Endodermal cell (in vitro differentiated cells): ENCODE data around the gene CARD14. TPM values are rescaled to one million over a fixed set of nuclear protein-coding genes. Genes with fewer than 3 reads are reported as not detected.

Experiments used
- DNase-seq: peaks from one replicate; pipeline ENCODE4 v3.0.0-alpha.2; 2017
- H3K27ac ChIP-seq: 2 replicates; pipeline ENCODE4 v1.5.1; 2013; ENCODE audit warnings: mild to moderate bottlenecking, low read depth, low read length, moderate library complexity
- H3K27me3 ChIP-seq: 2 replicates; pipeline ENCODE4 v1.6.1; 2013; ENCODE audit warnings: mild to moderate bottlenecking, low read length, moderate library complexity; ENCODE audit not compliant: insufficient read depth, control insufficient read depth, poor library complexity, severe bottlenecking
- H3K36me3 ChIP-seq: 2 replicates; pipeline ENCODE4 v1.7.0; 2013; ENCODE audit warnings: mild to moderate bottlenecking, low read length, moderate library complexity; ENCODE audit not compliant: control insufficient read depth, insufficient read depth
- H3K4me1 ChIP-seq: one replicate; pipeline ENCODE4 v1.7.0; 2013; ENCODE audit warnings: low read length; ENCODE audit not compliant: control insufficient read depth, insufficient read depth
- H3K4me3 ChIP-seq: 2 replicates; pipeline ENCODE4 v1.5.1; 2013; ENCODE audit warnings: mild to moderate bottlenecking, low read length, moderate library complexity
- H3K9ac ChIP-seq: 2 replicates; pipeline ENCODE4 v1.6.1; 2013; ENCODE audit warnings: mild to moderate bottlenecking, low read length, moderate library complexity; ENCODE audit not compliant: poor library complexity, severe bottlenecking; ENCODE audit errors: extremely low read depth
- H3K9me3 ChIP-seq: 2 replicates; pipeline ENCODE4 v1.6.1; 2013; ENCODE audit warnings: mild to moderate bottlenecking, low read length, moderate library complexity; ENCODE audit not compliant: control insufficient read depth
- H3K27ac Mint-ChIP-seq: 2 replicates; pipeline ENCODE4 v1.8.0; 2020; ENCODE audit warnings: mixed read lengths
- H3K27me3 Mint-ChIP-seq: 2 replicates; pipeline ENCODE4 v1.8.0; 2021; ENCODE audit warnings: mild to moderate bottlenecking, mixed read lengths; ENCODE audit not compliant: insufficient read depth
- H3K36me3 Mint-ChIP-seq: 2 replicates; pipeline ENCODE4 v1.8.0; 2020; ENCODE audit warnings: low read depth, mixed read lengths
- H3K4me1 Mint-ChIP-seq: 2 replicates; pipeline ENCODE4 v1.8.0; 2020; ENCODE audit warnings: mixed read lengths
- H3K4me3 Mint-ChIP-seq: 2 replicates; pipeline ENCODE4 v1.8.0; 2020; ENCODE audit warnings: mild to moderate bottlenecking, moderate library complexity, mixed read lengths
- H3K9me3 Mint-ChIP-seq: 2 replicates; pipeline ENCODE4 v1.8.0; 2020; ENCODE audit warnings: mild to moderate bottlenecking, mixed read lengths
- CTCF ChIP-seq: fragments of 200-600 bp; sonication (generic); conservative IDR thresholded peaks from 2 replicates; pipeline ENCODE4 v1.5.0; 2021; ENCODE audit warnings: antibody characterized with exemption, mild to moderate bottlenecking
- WGBS, 2 experiments: methylation state at CpG; one replicate each; pipeline versions ENCODE4 v1.1.5 to v1.1.7; 2013; ENCODE audit warnings: missing lambda C conversion rate in 2 of 2, mixed read lengths in 1 of 2; ENCODE audit not compliant: insufficient coverage in 1 of 2, insufficient read length in 1 of 2; 5-methylcytosine and 5-hydroxymethylcytosine counted together
- total RNA-seq, 2 donors: library from RNA; stranded (reverse); fragmentation: NEBNext Ultra II Directional in 1 of 2; extraction: Animal tissue kit (Norgen Biotek cat#: 25700) in 1 of 2; gene quantifications; 2 replicates in 1 of 2; 3 replicates in 1 of 2; pipeline ENCODE4 v1.2.1, GENCODE V29; 2021

The CARD14 gene
- total RNA-seq, 2 donors from 2014 or later, result 0.31 TPM; not detected in 1

GRCh38 chr17:80217703-80218362 is 48.0 kb downstream of the CARD14 start:
- H3K36me3 ChIP-seq, result peaks cover 22% of the 10 kb centered on the region
- Mint-ChIP-seq H3K4me3 (no peak overlapping the region), H3K27me3 (no peaks in the 10 kb centered on the region), H3K36me3 (peaks cover 29% of the 10 kb centered on the region), H3K9me3 (no peaks in the 10 kb centered on the region), H3K27ac (no peak overlapping the region), H3K4me1 (peaks cover 7% of the 10 kb centered on the region)
- no peak overlapping the region for H3K4me3 ChIP-seq
- H3K27me3 ChIP-seq, result no peaks in the 10 kb centered on the region
- no peaks in the 10 kb centered on the region for H3K4me1 ChIP-seq
- no peak for TF ChIP-seq CTCF
- no peak overlapping the region for H3K9ac ChIP-seq
- no peak for DNase-seq
- H3K27ac ChIP-seq, result no peak overlapping the region
- WGBS, 2 experiments, result 96 to 98% methylated on average over 11 to 13 of the region's 13 CpGs
- no peaks in the 10 kb centered on the region for H3K9me3 ChIP-seq

GRCh38 chr17:80218391-80218790 is 48.6 kb downstream of the CARD14 start:
- 84 to 87% methylated on average over 3 to 7 of the region's 7 CpGs for WGBS, 2 experiments
- H3K9me3 ChIP-seq, result no peaks in the 10 kb centered on the region
- peaks cover 28% of the 10 kb centered on the region for H3K36me3 ChIP-seq
- Mint-ChIP-seq H3K36me3 (peaks cover 32% of the 10 kb centered on the region), H3K4me3 (peak overlapping the region; percentile 88), H3K9me3 (no peaks in the 10 kb centered on the region), H3K4me1 (peaks cover 7% of the 10 kb centered on the region), H3K27ac (no peak overlapping the region), H3K27me3 (no peaks in the 10 kb centered on the region)
- no peaks in the 10 kb centered on the region for H3K27me3 ChIP-seq
- H3K9ac ChIP-seq, result no peak overlapping the region
- no peak for TF ChIP-seq CTCF
- no peak overlapping the region for H3K27ac ChIP-seq
- H3K4me1 ChIP-seq, result no peaks in the 10 kb centered on the region
- no peak overlapping the region for H3K4me3 ChIP-seq
- no peak for DNase-seq

- H3K4me1 ChIP-seq, result no peaks in the 10 kb centered on the region
- Mint-ChIP-seq H3K4me1 (peaks cover 9% of the 10 kb centered on the region), H3K27ac (peak overlapping the region; percentile 77), H3K4me3 (peak overlapping the region; percentile 88), H3K36me3 (peaks cover 38% of the 10 kb centered on the region), H3K27me3 (no peaks in the 10 kb centered on the region), H3K9me3 (no peaks in the 10 kb centered on the region)
- H3K27ac ChIP-seq, result no peak overlapping the region
- H3K9ac ChIP-seq, result peak overlapping the region; percentile 71
- H3K36me3 ChIP-seq, result peaks cover 35% of the 10 kb centered on the region
- 62 to 64% methylated on average over 11 to 15 of the region's 15 CpGs for WGBS, 2 experiments
- no peaks in the 10 kb centered on the region for H3K9me3 ChIP-seq
- peak; percentile 77 for DNase-seq
- H3K4me3 ChIP-seq, result peak overlapping the region; percentile 86
- H3K27me3 ChIP-seq, result no peaks in the 10 kb centered on the region
- no peak for TF ChIP-seq CTCF
These were observed 49.4 kb downstream of the CARD14 start for GRCh38 chr17:80219013-80219762.
